Measurements from ENCODE around the gene POC1A.
"Not testable (repeated sequence)": the region's sequence is repeated elsewhere in the genome, so short reads cannot be mapped to it uniquely, and the experiment has no call there.

POC1A gene

DNA sequence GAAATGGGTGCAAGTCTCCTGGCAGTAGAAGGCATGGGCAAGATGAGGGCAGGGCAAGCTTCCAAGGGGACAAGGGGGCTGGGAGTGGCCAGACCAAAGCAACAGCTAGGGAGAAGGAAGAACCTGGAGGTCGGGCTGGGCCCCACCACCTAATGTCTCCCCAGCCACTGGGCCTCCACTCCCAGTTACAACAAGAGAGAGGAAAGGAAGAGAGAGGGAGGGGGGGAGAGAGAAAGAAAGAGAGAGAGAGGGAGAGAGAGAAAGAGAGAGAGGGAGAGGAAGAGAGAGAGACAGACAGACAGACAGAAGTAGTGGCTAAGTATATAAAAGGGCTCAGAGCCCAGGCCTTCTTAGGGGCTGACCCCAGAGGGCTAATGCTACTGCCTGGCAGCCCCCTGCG lies 104.7 kb downstream of the POC1A start:
- Mint-ChIP-seq H3K4me3 (no peak overlapping the region), H3K36me3 (ENCODE audit: low read depth) (peaks cover 21% of the 10 kb centered on the region), H3K9me3 (no peaks in the 10 kb centered on the region), H3K4me1 (peaks cover 42% of the 10 kb centered on the region), H3K27me3 (no peaks in the 10 kb centered on the region), H3K27ac (peak overlapping the region; percentile 22)
- DNase-seq, result no peak
- ATAC-seq, result no peak

DNA sequence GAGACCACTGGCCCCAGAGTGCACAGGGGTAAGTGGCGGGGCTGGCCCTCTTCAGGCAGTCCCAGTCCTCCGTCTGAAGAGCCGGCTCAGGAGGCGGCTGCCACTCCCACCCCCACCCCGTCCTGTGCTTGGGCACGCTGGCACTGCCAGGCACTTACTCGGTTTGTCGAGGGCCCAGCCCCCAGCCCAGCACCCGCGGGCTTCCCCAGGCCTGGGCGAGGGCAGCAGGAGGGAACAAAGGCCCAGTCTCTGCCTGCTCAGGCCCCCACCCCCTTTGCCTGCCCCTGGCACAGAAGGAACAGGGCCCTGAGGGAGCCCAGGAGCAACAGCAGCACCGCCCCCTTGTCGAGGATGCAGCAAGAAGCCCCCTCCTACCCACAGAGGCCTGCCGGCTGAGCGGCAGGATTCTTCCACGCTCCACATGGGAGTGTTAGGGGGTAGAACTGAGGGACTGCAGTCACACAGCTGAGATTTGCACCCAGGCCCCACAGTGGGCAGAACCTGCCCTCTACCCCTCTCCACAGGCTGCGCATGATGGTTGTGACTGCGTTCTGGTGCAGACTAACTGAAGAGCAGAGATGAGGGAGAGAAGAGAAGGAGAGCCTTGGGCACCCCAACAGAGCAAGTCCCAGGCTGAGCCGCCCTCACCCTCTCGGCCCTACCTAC lies 106.8 kb downstream of the POC1A start:
- H3K4me3 Mint-ChIP-seq, result no peak overlapping the region
- no peaks in the 10 kb centered on the region for H3K9me3 Mint-ChIP-seq
- no peaks in the 10 kb centered on the region for H3K27me3 Mint-ChIP-seq
- peaks cover 11% of the 10 kb centered on the region for H3K36me3 Mint-ChIP-seq (ENCODE audit: low read depth)
- DNase-seq (no peak), ATAC-seq (no peak)
- peaks cover 21% of the 10 kb centered on the region for H3K4me1 Mint-ChIP-seq
- H3K27ac Mint-ChIP-seq, result no peak overlapping the region

DNA sequence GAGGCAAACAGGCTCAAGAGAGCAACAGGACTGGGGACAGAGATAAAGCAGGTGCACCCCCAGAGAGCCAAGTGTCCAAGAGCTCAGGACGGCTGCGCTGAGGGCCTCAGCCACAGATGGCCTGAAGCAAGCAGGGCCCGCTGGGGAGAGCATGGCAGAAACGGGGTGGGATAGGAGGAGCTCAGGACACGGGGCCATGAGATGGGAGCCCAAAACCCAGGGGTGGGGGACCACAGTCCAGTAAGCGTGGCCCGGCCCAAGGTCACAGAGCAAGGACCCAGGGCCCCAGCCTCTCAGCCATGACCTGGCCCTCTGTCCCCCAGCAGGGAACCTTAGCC lies 107.4 kb downstream of the POC1A start:
- ATAC-seq (no peak), DNase-seq (no peak)
- H3K27me3 Mint-ChIP-seq, result no peaks in the 10 kb centered on the region
- H3K9me3 Mint-ChIP-seq, result no peaks in the 10 kb centered on the region
- peaks cover 11% of the 10 kb centered on the region for H3K36me3 Mint-ChIP-seq (ENCODE audit: low read depth)
- no peak overlapping the region for H3K27ac Mint-ChIP-seq
- no peak overlapping the region for H3K4me3 Mint-ChIP-seq
- peaks cover 16% of the 10 kb centered on the region for H3K4me1 Mint-ChIP-seq

- Mint-ChIP-seq H3K9me3 (no peaks in the 10 kb centered on the region), H3K4me3 (no peak overlapping the region), H3K4me1 (peaks cover 12% of the 10 kb centered on the region), H3K27ac (no peak overlapping the region), H3K27me3 (no peaks in the 10 kb centered on the region), H3K36me3 (ENCODE audit: low read depth) (peaks cover 11% of the 10 kb centered on the region)
- no peak for DNase-seq
- ATAC-seq, result no peak
These were observed 107.9 kb downstream of the POC1A start for GRCh38 chr3:52046186-52046901.

DNA sequence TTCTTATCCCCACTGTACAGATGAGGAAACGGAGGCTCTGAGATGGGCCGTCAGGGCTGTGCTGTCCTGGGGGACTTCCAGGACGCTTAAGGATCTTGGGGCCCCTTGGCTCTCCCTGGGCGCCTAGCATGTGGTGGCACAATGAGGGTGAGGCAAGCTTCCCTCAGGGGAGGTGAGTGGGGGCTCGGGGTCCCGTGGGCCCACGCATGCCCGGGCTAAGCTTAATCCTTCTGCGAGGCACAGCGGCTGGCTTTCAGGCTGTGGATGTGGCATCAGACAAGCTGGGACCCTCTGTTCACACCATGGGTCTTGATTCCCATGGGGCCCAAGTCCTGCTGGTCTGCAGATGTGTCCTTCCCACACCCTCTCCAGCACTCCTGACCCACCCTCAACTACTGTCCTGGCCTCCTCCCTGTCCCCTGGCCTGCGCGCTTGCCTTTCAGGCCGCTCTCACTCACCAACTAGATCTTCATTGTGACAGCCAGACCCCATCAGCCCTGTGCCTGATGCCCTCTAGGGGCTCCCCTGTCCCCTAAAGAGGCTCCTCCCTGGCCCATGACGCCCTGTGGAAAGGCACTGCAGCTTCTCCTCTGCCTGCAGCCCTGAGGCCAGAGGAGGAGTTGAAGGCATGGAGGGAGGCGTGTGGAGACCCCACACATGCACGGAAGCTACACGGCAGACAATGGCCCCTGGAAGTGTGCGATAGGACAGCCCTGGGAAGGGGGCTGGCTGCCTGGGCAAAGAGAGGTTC lies 109.2 kb downstream of the POC1A start:
- Mint-ChIP-seq H3K9me3 (no peaks in the 10 kb centered on the region), H3K27me3 (no peaks in the 10 kb centered on the region), H3K27ac (no peak overlapping the region), H3K4me1 (peaks cover 2% of the 10 kb centered on the region), H3K36me3 (ENCODE audit: low read depth) (peaks cover 4% of the 10 kb centered on the region), H3K4me3 (no peak overlapping the region)
- ATAC-seq (no peak), DNase-seq (no peak)

GRCh38 chr3:52043750-52044149 lies 110.5 kb downstream of the POC1A start:
- no peak overlapping the region for H3K4me3 Mint-ChIP-seq
- H3K9me3 Mint-ChIP-seq, result no peaks in the 10 kb centered on the region
- DNase-seq, result no peak
- H3K36me3 Mint-ChIP-seq (ENCODE audit: low read depth), result no peaks in the 10 kb centered on the region
- ATAC-seq, result no peak
- no peaks in the 10 kb centered on the region for H3K27me3 Mint-ChIP-seq
- no peak overlapping the region for H3K27ac Mint-ChIP-seq
- no peaks in the 10 kb centered on the region for H3K4me1 Mint-ChIP-seq

DNA sequence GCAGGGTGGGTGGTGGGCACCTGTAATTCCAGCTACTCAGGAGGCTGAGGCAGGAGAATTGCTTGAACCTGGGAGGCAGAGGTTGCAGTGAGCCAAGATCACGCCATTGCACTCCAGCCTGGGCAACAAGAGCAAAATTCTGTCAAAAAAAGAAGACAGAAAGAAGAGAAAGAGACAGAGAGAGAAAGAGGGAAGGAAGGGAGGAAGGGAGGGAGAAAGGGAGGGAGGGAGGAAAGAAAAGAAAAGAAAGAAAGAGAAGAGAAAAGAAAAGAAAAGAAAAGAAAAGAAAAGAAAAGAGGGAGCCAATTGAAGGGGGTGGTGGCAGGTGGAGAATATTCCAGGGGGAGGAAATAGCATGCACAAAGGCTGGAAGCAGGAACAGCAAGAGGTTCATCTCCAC lies 111.2 kb downstream of the POC1A start:
- ATAC-seq; H3K36me3 Mint-ChIP-seq (ENCODE audit: low read depth); DNase-seq; H3K27ac Mint-ChIP-seq; H3K27me3 Mint-ChIP-seq; H3K4me1 Mint-ChIP-seq; H3K4me3 Mint-ChIP-seq; H3K9me3 Mint-ChIP-seq: not testable (repeated sequence)

- DNase-seq, result no peak
- H3K27ac Mint-ChIP-seq, result no peak overlapping the region
- H3K4me3 Mint-ChIP-seq, result no peak overlapping the region
- H3K4me1 Mint-ChIP-seq, result no peaks in the 10 kb centered on the region
- H3K9me3 Mint-ChIP-seq, result no peaks in the 10 kb centered on the region
- no peaks in the 10 kb centered on the region for H3K27me3 Mint-ChIP-seq
- no peak for ATAC-seq
- H3K36me3 Mint-ChIP-seq (ENCODE audit: low read depth), result no peaks in the 10 kb centered on the region
These were observed 113.0 kb downstream of the POC1A start for GRCh38 chr3:52041118-52041731.

DNA sequence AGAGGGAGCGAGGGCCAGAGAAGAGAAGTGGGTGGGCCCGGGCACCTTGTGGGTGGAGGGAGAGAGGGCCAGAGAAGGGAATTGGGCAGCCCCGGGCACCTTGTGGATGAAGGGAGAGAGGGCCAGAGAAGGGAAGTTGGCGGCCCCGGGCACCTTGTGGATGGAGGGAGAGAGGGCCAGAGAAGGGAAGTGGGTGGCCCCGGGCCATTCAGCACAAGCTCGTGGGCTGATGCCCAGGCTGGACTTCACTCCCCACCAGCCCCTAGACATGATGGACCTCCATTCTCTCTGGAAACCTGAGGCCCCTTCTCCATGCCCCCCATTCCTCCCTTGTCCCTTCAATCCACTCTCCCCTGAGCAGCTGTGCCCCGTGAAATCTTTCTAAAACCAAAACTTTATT lies 113.6 kb downstream of the POC1A start:
- DNase-seq (no peak), ATAC-seq (no peak)
- H3K4me1 Mint-ChIP-seq, result no peaks in the 10 kb centered on the region
- no peak overlapping the region for H3K27ac Mint-ChIP-seq
- no peaks in the 10 kb centered on the region for H3K36me3 Mint-ChIP-seq (ENCODE audit: low read depth)
- H3K4me3 Mint-ChIP-seq, result no peak overlapping the region
- H3K27me3 Mint-ChIP-seq, result no peaks in the 10 kb centered on the region
- no peaks in the 10 kb centered on the region for H3K9me3 Mint-ChIP-seq

- DNase-seq (no peak), ATAC-seq (no peak)
- Mint-ChIP-seq H3K27me3 (no peaks in the 10 kb centered on the region), H3K4me3 (no peak overlapping the region), H3K36me3 (ENCODE audit: low read depth) (no peaks in the 10 kb centered on the region), H3K27ac (no peak overlapping the region), H3K4me1 (no peaks in the 10 kb centered on the region), H3K9me3 (no peaks in the 10 kb centered on the region)
These were observed 114.4 kb downstream of the POC1A start for GRCh38 chr3:52039846-52040245.

GRCh38 chr3:52039426-52039825 lies 114.8 kb downstream of the POC1A start:
- no peaks in the 10 kb centered on the region for H3K36me3 Mint-ChIP-seq (ENCODE audit: low read depth)
- DNase-seq (no peak), ATAC-seq (no peak)
- H3K4me3 Mint-ChIP-seq, result no peak overlapping the region
- H3K4me1 Mint-ChIP-seq, result no peaks in the 10 kb centered on the region
- no peaks in the 10 kb centered on the region for H3K9me3 Mint-ChIP-seq
- H3K27me3 Mint-ChIP-seq, result no peaks in the 10 kb centered on the region
- no peak overlapping the region for H3K27ac Mint-ChIP-seq

- H3K36me3 Mint-ChIP-seq (ENCODE audit: low read depth), result no peaks in the 10 kb centered on the region
- no peak overlapping the region for H3K27ac Mint-ChIP-seq
- H3K27me3 Mint-ChIP-seq, result no peaks in the 10 kb centered on the region
- H3K9me3 Mint-ChIP-seq, result no peaks in the 10 kb centered on the region
- no peak overlapping the region for H3K4me3 Mint-ChIP-seq
- DNase-seq (no peak), ATAC-seq (no peak)
- H3K4me1 Mint-ChIP-seq, result no peaks in the 10 kb centered on the region
These were observed 116.0 kb downstream of the POC1A start for GRCh38 chr3:52038227-52038626.

- H3K4me1 Mint-ChIP-seq, result no peaks in the 10 kb centered on the region
- no peak overlapping the region for H3K27ac Mint-ChIP-seq
- no peak for DNase-seq
- no peak overlapping the region for H3K4me3 Mint-ChIP-seq
- H3K36me3 Mint-ChIP-seq (ENCODE audit: low read depth), result no peaks in the 10 kb centered on the region
- H3K27me3 Mint-ChIP-seq, result no peaks in the 10 kb centered on the region
- no peaks in the 10 kb centered on the region for H3K9me3 Mint-ChIP-seq
- ATAC-seq, result no peak
These were observed 116.9 kb downstream of the POC1A start for GRCh38 chr3:52037291-52037690.

DNA sequence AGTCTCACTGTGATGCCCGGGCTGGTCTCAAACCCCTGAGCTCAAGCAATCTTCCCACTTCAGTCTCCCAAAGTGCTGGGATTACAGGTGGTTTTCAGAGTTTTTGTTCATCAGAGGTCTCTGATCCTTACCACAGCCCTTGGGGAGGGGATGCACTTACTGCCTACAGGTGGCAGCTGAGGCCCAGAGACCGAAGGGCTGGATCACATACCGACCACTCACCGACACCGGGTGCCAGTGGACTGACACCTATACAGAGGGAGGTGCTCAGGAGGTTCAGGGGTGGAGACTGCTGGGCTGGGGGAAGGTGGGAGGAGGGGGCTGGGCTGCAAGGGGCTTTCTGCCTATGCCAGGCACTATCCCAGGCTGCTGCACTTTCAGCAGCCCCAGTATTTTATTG lies 117.4 kb downstream of the POC1A start:
- no peak overlapping the region for H3K27ac Mint-ChIP-seq
- no peaks in the 10 kb centered on the region for H3K9me3 Mint-ChIP-seq
- no peaks in the 10 kb centered on the region for H3K36me3 Mint-ChIP-seq (ENCODE audit: low read depth)
- H3K27me3 Mint-ChIP-seq, result no peaks in the 10 kb centered on the region
- H3K4me3 Mint-ChIP-seq, result no peak overlapping the region
- no peak for ATAC-seq
- H3K4me1 Mint-ChIP-seq, result no peaks in the 10 kb centered on the region
- no peak for DNase-seq

DNA sequence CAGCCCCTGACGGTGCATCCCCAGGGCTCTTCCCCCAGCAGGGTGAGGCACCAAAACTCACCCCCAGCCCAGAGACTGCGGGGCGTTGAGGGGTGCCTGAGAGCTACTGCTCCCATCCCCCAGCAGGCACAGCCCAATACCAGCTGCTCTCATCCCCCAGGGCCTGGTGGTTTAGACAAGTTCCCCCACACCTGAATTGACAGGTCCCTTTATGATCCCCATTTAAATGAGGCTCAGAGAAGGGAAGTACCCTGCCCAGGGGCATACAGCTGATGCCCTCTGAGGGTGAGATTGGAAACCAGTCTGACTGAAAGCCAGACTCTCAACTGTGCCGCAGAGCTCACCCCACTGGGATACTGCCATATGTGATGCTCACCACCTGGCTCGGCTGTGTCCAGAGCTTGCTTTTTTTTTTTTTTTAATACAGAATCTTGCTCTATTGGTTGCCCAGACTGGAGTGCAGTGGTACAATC lies 118.0 kb downstream of the POC1A start:
- no peaks in the 10 kb centered on the region for H3K4me1 Mint-ChIP-seq
- no peak overlapping the region for H3K27ac Mint-ChIP-seq
- ATAC-seq (peak; percentile 37), DNase-seq (no peak)
- H3K4me3 Mint-ChIP-seq, result no peak overlapping the region
- H3K9me3 Mint-ChIP-seq, result no peaks in the 10 kb centered on the region
- H3K27me3 Mint-ChIP-seq, result no peaks in the 10 kb centered on the region
- H3K36me3 Mint-ChIP-seq (ENCODE audit: low read depth), result no peaks in the 10 kb centered on the region
